ACC112 (cell line): Measurements from ENCODE around the gene HSCB.

Source experiments
- H2AFZ ChIP-seq: fragments of 200-600 bp; sonication (generic); one replicate; pipeline ENCODE4 v1.6.0; 2017; ENCODE audit warnings: antibody characterized with exemption, low read length; ENCODE audit not compliant: unreplicated experiment
- H3K27ac ChIP-seq: fragments of 200-600 bp; sonication (generic); 2 replicates; pipeline ENCODE4 v1.5.1; 2014; ENCODE audit warnings: low read depth, mild to moderate bottlenecking, antibody characterized with exemption, low read length, moderate library complexity
- H3K27me3 ChIP-seq: fragments of 200-600 bp; sonication (generic); 2 replicates; pipeline ENCODE4 v1.6.1; 2014; ENCODE audit warnings: mild to moderate bottlenecking, antibody characterized with exemption, low read length, moderate library complexity, mixed read lengths; ENCODE audit not compliant: insufficient read depth
- H3K36me3 ChIP-seq: fragments of 200-600 bp; sonication (generic); 2 replicates; pipeline ENCODE4 v1.6.1; 2016; ENCODE audit warnings: mild to moderate bottlenecking, antibody characterized with exemption, low read length, moderate library complexity, mixed read lengths; ENCODE audit not compliant: insufficient read depth
- H3K4me1 ChIP-seq: fragments of 200-600 bp; sonication (generic); one replicate; pipeline ENCODE4 v1.6.1; 2016; ENCODE audit warnings: low read length, mixed read lengths; ENCODE audit not compliant: insufficient read depth, unreplicated experiment, control insufficient read depth
- H3K4me3 ChIP-seq: fragments of 200-600 bp; sonication (generic); 2 replicates; pipeline ENCODE4 v1.5.1; 2014; ENCODE audit warnings: mild to moderate bottlenecking, low read depth, low read length
- H3K79me2 ChIP-seq: fragments of 200-600 bp; sonication (generic); one replicate; pipeline ENCODE4 v1.6.0; 2016; ENCODE audit warnings: low read length; ENCODE audit not compliant: control insufficient read depth, unreplicated experiment, insufficient read depth

Gene HSCB

DNA sequence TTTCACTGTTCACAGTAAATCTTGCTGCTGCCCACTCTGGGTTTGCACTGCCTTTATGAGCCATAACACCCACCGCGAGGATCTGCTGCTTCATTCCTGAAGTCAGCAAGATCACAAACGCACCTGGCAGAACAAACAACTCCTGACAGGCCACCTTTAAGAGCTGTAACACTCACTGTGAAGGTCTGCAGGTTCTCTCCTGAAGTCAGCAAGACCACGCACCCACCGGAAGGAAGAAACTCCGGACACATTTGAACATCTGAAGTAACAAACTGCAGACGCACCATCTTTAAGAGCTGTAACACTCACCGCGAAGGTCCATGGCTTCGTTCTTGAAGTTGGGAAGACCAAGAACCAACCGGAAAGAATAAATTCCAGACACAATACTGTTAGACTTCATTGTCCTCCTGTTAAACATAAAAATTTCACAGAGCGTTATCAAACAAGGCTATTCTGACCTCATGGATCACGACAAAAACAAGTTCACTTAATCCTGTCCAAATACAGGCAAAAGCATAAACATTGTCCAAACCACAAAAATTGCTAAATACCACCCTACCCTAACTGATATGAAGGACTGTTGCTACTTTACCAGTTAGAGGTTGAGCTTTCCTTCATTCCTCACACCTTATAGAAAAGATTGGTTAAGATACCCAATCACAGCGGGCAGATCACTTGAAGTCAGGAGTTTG lies 27.7 kb downstream of the HSCB start:
- H3K79me2 ChIP-seq: peaks cover 12% of the 10 kb centered on the region
- no peak overlapping the region for H3K27ac ChIP-seq
- no peaks in the 10 kb centered on the region for H3K36me3 ChIP-seq
- H3K4me1 ChIP-seq: peaks cover 3% of the 10 kb centered on the region
- H3K4me3 ChIP-seq: no peak overlapping the region
- H3K27me3 ChIP-seq: no peaks in the 10 kb centered on the region
- H2AFZ ChIP-seq: no peak overlapping the region

DNA sequence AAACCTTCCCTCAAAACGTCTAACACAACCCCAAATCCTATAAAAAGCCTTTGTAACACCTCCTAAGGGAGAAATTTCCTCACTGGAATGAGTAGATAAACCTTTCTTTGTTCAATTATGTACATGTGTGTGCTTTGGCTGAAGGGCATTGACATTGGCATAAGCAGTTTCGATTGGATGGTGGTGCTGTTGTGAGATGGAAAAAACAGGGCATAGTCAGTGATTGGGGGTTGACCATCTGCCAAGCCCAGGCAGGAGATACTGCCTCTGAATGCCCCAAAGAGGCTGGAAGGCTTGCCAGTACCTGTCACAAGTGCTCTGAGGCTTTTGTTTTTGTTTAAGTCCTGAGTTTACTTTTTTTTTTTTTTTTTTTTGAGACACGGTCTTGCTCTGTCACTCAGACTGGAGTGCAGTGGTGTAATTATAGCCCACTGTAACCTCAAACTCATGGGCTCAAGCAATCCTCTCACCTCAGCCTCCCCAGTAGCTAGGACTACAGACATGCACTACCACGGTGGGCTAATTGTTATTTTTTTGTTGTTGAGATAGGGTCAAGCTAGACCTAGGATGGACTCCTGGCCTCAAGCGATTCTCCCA lies 29.5 kb downstream of the HSCB start:
- Histone ChIP-seq H3K27ac (no peak overlapping the region), H3K79me2 (peaks cover 25% of the 10 kb centered on the region), H3K36me3 (no peaks in the 10 kb centered on the region), H3K27me3 (no peaks in the 10 kb centered on the region), H3K4me3 (no peak overlapping the region), H2AFZ (no peak overlapping the region), H3K4me1 (peaks cover 3% of the 10 kb centered on the region)

DNA sequence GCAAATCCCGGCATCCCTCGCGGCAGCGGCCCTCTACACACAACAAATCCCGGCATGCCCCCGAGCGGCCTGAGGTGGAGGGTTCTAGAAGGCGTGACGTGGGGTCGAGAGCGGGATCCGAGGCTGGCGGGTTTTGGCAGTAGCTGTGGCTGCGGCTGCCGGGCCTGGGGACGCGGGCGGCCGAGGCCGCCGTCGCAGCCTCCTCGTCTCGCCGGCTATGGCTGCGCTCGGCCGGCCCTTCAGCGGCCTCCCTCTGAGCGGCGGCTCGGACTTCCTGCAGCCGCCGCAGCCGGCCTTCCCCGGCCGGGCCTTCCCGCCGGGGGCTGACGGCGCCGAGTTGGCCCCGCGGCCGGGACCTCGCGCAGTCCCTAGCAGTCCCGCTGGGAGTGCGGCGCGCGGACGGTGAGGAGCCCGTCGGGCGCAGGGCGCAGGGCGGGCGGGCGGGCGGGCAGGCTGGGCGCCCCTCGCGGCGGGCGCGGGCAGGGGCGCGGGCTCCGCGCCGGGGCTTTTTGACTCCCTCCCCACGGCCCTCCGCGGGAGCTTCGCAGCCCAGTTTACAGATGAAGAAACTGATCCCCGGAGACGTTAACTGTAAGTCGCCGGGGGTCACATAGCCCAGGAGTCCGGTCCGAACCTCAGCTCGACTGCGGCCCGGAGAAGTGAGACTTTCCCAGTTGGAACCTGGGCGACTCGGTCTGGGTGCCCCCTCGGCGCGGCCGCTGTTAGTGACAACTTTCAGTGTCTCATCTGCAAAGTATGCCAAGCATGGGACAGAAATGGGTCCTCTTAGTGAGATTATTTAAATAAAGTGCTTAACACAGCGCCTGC lies 31.0 kb downstream of the HSCB start, which contains the start of gene CCDC117:
Gene CCDC117 (plus strand): TSS at position 63 of the 828 bp plus-strand sequence. CDS start 155 bp downstream, at position 218.
- Histone ChIP-seq H3K27ac (peak within 1 kb of the TSS; percentile 80), H2AFZ (peak within 1 kb of the TSS; percentile 89), H3K4me3 (peak within 1 kb of the TSS; percentile 97), H3K36me3 (no peaks in the 10 kb centered on the region), H3K27me3 (no peaks in the 10 kb centered on the region), H3K4me1 (peaks cover 3% of the 10 kb centered on the region), H3K79me2 (peaks cover 32% of the 10 kb centered on the region)

DNA sequence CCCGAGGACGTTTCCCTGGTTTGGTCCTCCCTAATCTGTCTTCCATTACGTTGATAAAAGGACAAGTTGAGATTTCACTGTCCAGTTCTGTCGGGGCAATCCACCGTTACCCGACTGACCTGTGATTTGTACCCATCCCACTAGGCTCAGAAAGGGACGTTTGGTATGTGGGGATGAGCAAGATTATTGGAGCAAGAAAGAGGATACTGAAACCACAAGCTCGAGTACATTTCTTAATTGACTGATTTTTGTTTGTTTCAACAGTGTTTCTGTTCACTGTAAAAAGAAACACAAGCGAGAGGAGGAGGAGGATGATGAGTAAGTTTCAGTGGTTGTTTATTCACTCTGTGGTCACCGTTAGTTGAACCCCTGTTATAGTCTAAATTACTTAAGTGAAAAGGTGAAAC lies 31.6 kb downstream of the HSCB start:
- peaks cover 34% of the 10 kb centered on the region for H3K79me2 ChIP-seq
- peak overlapping the region; percentile 80 for H3K27ac ChIP-seq
- H3K27me3 ChIP-seq: no peaks in the 10 kb centered on the region
- H2AFZ ChIP-seq: peak overlapping the region; percentile 75
- peak overlapping the region; percentile 97 for H3K4me3 ChIP-seq
- H3K36me3 ChIP-seq: no peaks in the 10 kb centered on the region
- H3K4me1 ChIP-seq: peaks cover 3% of the 10 kb centered on the region

DNA sequence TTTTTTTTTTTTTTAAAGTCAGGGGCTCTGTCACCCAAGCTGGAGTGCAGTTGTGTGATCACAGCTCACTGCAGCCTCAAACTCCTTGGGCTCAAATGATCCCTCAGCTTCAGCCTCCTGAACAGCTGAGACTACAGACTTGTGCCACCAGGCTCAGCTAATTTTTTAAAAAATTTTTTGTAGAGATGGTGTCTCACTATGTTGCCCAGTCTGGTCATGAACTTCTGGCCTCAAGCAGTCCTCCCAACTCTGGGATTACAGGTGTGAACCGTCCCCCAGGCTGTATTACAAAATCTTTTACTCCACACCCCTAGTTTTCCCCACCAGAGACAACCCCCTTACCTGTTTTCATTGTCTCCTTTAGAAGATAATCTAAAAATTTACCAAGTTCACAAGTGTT lies 32.5 kb downstream of the HSCB start:
- Histone ChIP-seq H3K36me3 (no peaks in the 10 kb centered on the region), H3K79me2 (peaks cover 38% of the 10 kb centered on the region), H3K27ac (no peak overlapping the region)

DNA sequence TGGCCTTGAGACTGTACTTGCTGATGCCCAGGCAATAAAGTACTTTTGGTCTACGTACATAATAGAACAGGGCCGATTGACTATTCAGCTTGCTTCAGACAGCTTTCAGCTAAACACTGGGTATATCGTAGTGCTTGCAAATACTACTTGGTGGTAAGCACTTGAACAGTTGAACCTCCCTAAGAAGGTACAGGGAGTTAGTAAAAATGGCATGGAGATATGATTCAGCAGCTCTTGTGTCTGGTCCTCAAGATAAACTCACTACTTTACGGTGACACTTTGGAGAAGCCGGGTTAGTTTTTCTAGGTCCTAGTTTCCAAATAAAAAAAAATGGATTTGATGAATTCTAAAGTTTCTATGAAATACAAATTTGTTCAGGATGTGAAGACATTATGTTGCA lies 38.0 kb downstream of the HSCB start:
- Histone ChIP-seq H3K27ac (no peak overlapping the region), H3K4me1 (no peaks in the 10 kb centered on the region), H3K27me3 (no peaks in the 10 kb centered on the region), H2AFZ (no peak overlapping the region), H3K4me3 (no peak overlapping the region), H3K79me2 (peaks cover 34% of the 10 kb centered on the region), H3K36me3 (peaks cover 9% of the 10 kb centered on the region)

More for the DNA sequence above, 32.5 kb downstream of the HSCB start:
- H3K27me3 ChIP-seq: no peaks in the 10 kb centered on the region
- H2AFZ ChIP-seq: no peak overlapping the region
- H3K4me3 ChIP-seq: no peak overlapping the region
- peaks cover 3% of the 10 kb centered on the region for H3K4me1 ChIP-seq

DNA sequence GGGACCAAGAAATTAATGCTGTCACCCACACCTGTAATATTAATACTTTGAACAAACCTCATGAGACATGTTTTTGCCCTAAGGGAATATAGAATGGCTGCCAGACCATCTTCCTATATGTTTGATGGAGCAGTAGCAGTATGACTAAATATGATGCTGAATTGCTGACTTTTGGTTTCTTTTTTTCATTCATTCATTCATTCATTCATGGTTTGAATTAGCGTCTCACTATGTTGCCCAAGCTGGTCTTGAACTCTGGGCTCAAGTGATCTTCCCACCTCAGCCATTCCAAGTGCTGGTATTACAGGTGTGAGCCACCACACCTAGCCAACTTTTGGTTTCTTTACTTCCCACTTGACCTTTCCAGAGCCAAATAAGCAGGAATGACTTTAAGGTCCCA lies 38.5 kb downstream of the HSCB start:
- Histone ChIP-seq H3K27me3 (no peaks in the 10 kb centered on the region), H2AFZ (no peak overlapping the region), H3K4me3 (no peak overlapping the region), H3K27ac (no peak overlapping the region), H3K79me2 (peaks cover 29% of the 10 kb centered on the region), H3K4me1 (no peaks in the 10 kb centered on the region), H3K36me3 (peaks cover 9% of the 10 kb centered on the region)

DNA sequence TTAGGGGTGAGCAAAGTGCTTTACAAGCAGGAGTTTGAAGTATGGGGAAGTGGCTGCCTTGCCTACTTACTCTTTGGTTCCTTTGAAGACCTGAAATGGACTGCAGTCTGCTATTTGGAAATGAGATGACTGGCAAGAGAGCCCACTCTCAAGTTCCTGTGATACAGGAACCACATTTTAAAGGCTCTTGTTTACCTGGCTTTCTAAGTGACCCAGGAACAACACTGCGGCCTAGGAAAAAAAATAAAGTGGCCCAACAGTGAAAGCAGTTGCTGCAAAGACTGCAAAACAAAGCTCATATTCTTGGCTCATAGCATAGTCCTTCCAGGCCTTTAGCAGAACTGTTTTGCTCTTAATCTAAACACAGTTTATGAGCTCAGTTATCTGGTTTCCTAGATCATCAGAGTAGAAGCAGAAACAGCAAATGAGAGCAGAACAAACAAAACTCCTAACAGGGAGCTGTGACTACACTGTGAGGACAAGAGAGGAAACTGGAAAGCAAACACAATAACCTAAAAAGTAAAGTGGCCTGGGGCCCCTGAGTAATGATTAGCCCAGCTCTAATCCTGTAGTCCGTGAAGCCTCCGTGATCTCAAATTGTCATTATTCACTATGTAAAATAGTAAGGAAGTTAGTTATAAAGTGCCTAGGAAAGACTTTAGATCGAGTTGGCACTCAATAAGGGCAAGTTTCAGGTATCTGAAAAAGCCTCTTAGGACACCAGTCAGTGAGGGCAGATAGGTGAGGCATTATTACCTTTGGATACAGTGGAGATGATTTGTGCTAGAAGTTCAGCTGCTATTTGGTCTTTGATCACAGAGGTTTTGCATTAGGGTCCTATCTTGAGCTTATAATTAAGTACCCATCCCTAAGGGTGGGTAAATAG lies 42.2 kb downstream of the HSCB start:
- H3K4me1 ChIP-seq: no peaks in the 10 kb centered on the region

DNA sequence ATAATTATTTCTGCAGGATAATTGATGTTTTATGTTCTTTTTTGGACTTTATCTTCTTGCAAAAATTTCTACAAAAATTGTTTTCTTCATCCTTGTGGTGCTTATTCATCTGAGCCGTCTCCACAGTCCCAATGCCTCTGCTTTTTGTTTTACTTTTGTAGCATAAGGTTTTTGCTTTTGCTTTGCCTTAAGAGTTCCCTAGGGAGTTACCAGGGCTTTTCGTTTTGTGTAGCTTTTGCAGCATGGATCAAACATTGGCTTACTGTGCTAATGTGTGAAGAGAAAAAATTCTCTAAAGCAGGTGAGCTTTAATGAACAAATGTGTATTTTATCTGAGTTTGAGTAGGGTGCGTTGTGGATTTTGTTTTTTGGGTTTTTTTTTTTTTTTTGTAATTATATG lies 46.8 kb downstream of the HSCB start:
- Histone ChIP-seq H3K36me3 (peaks cover 12% of the 10 kb centered on the region), H3K79me2 (peaks cover 2% of the 10 kb centered on the region), H3K27ac (no peak overlapping the region), H3K4me1 (no peaks in the 10 kb centered on the region), H3K27me3 (no peaks in the 10 kb centered on the region), H3K4me3 (no peak overlapping the region), H2AFZ (no peak overlapping the region)

More for the DNA sequence above, 42.2 kb downstream of the HSCB start:
- no peak overlapping the region for H3K4me3 ChIP-seq
- no peaks in the 10 kb centered on the region for H3K27me3 ChIP-seq
- H2AFZ ChIP-seq: no peak overlapping the region
- H3K79me2 ChIP-seq: peaks cover 11% of the 10 kb centered on the region
- H3K36me3 ChIP-seq: peaks cover 13% of the 10 kb centered on the region
- no peak overlapping the region for H3K27ac ChIP-seq

DNA sequence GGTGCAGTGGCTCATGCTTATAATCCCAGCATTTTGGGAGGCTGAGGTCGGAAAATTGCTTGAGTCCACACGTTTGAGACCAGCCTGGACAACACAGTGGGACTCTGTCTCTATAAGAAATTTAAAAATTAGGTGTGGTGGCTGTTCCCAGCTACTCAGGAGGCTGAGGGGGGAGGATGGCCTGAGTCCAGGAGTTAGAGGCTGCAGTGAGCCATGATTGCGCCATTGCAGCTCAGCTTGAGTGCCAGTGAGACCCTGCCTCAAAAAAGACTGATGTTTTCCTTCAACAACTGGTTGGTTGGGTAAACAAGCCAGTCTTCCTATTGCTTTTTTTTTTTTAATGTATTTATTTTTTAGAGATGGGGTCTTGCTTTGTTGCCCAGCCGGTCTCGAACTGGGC lies 49.3 kb downstream of the HSCB start:
- H2AFZ ChIP-seq: no peak overlapping the region
- peaks cover 8% of the 10 kb centered on the region for H3K79me2 ChIP-seq
- H3K4me1 ChIP-seq: peaks cover 4% of the 10 kb centered on the region
- H3K4me3 ChIP-seq: no peak overlapping the region
- H3K27ac ChIP-seq: no peak overlapping the region
- peaks cover 22% of the 10 kb centered on the region for H3K36me3 ChIP-seq
- no peaks in the 10 kb centered on the region for H3K27me3 ChIP-seq
